Neuron (in vitro differentiated cells): Measurements from ENCODE around the gene HDAC2.
A peak's percentile ranks its signal among the peaks of the same experiment; 100 is the strongest.
"Not testable (repeated sequence)": the region's sequence is repeated elsewhere in the genome, so short reads cannot be mapped to it uniquely, and the experiment has no call there.

Source experiments
- H2AFZ ChIP-seq: one replicate; pipeline ENCODE4 v1.6.1; 2013; ENCODE audit warnings: low read depth, mild to moderate bottlenecking, inconsistent platforms, low read length, moderate library complexity
- H3K27me3 ChIP-seq: one replicate; pipeline ENCODE4 v1.6.1; 2013; ENCODE audit warnings: low read length; ENCODE audit not compliant: insufficient read depth
- H3K36me3 ChIP-seq: one replicate; pipeline ENCODE4 v1.6.1; 2013; ENCODE audit warnings: low read length; ENCODE audit not compliant: insufficient read depth
- H3K4me1 ChIP-seq: one replicate; pipeline ENCODE4 v1.6.1; 2013; ENCODE audit warnings: low read length; ENCODE audit not compliant: insufficient read depth
- H3K4me3 ChIP-seq: 2 replicates; pipeline ENCODE4 v1.5.1; 2013; ENCODE audit warnings: mild to moderate bottlenecking, low read length, moderate library complexity
- H3K9me3 ChIP-seq: one replicate; pipeline ENCODE4 v1.6.1; 2013; ENCODE audit warnings: low read length

Gene HDAC2

DNA sequence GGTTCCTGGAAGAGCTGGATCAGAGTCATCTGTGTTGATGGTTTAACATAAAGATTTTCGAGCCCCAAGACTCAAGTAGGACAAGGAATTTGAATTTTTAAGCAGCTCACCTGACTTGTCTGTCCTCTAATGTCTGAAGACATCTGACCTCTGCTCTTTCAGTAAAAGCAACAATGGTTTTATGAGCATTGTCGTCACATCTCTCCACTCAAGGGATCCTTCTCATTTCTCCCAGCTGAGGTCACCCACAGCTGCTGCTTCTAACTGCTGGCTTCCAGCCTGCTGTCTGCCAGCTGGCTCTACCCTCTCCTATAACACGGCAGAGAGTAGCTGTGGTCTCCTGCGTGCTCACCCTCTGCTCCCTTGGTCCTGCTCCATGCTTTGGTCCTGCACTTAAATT lies 24.7 kb upstream of the HDAC2 start:
- Histone ChIP-seq H3K4me3 (no peak overlapping the region), H3K36me3 (peaks cover 2% of the 10 kb centered on the region)

GRCh38 chr6:113994934-113995342 lies 24.0 kb upstream of the HDAC2 start:
- peaks cover 2% of the 10 kb centered on the region for H3K36me3 ChIP-seq
- no peaks in the 10 kb centered on the region for H3K9me3 ChIP-seq
- H2AFZ ChIP-seq = no peak overlapping the region
- H3K4me3 ChIP-seq = no peak overlapping the region
- no peaks in the 10 kb centered on the region for H3K27me3 ChIP-seq
- H3K4me1 ChIP-seq = no peaks in the 10 kb centered on the region

More for the DNA sequence above, 24.7 kb upstream of the HDAC2 start:
- Histone ChIP-seq H3K9me3 (no peaks in the 10 kb centered on the region), H2AFZ (no peak overlapping the region), H3K27me3 (no peaks in the 10 kb centered on the region), H3K4me1 (no peaks in the 10 kb centered on the region)

GRCh38 chr6:113989675-113990074 lies 18.7 kb upstream of the HDAC2 start:
- H3K4me3 ChIP-seq = no peak overlapping the region
- H3K36me3 ChIP-seq = no peaks in the 10 kb centered on the region
- H2AFZ ChIP-seq = no peak overlapping the region
- H3K27me3 ChIP-seq = no peaks in the 10 kb centered on the region
- H3K4me1 ChIP-seq = no peaks in the 10 kb centered on the region
- no peaks in the 10 kb centered on the region for H3K9me3 ChIP-seq

DNA sequence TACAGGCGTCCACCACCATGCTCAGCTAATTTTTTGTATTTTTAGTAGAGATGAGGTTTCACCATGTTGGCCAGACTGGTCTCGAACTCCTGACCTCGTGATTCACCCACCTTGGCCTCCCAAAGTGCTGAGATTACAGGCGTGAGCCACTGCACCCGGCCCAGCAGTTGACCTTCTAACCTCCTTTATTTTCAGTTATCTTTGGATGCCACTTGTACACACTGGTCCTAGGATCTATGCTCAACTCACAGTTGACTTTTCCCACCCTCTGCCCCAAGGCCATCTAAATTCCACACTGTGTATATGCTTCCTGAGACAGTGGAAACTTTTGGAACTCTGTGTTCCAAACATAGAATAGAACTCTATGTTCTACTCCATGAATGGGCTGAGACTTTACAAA lies 11.7 kb upstream of the HDAC2 start:
- not testable (repeated sequence) for H3K9me3 ChIP-seq, H3K4me3 ChIP-seq, H3K4me1 ChIP-seq, H3K36me3 ChIP-seq, H3K27me3 ChIP-seq, H2AFZ ChIP-seq

DNA sequence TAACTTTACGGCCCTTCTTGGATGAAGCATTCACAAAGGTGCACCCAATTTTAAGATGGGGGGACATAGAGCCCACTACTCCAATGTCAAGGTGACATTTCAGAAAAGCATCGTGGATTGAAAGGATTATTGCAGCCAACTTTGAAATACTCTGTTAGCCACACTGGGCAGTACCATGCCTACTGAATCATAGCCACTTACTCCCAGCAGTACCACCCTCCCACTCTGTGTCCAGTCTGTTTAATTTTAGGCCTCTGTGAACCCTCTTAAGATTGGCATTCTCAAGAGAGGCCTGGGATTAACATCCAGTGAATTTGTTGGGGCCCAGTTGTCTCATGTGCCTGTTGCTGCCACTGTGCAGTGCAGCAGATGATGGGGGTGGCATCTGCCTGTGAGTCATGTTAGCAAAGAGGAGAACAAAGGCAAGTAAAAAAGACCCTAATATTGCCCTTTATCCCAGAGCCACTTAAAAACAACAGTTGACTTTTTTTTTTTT lies 11.2 kb upstream of the HDAC2 start:
- H3K9me3 ChIP-seq = no peaks in the 10 kb centered on the region
- H2AFZ ChIP-seq = no peak overlapping the region
- no peaks in the 10 kb centered on the region for H3K36me3 ChIP-seq
- no peaks in the 10 kb centered on the region for H3K27me3 ChIP-seq
- H3K4me1 ChIP-seq = no peaks in the 10 kb centered on the region
- H3K4me3 ChIP-seq = no peak overlapping the region

DNA sequence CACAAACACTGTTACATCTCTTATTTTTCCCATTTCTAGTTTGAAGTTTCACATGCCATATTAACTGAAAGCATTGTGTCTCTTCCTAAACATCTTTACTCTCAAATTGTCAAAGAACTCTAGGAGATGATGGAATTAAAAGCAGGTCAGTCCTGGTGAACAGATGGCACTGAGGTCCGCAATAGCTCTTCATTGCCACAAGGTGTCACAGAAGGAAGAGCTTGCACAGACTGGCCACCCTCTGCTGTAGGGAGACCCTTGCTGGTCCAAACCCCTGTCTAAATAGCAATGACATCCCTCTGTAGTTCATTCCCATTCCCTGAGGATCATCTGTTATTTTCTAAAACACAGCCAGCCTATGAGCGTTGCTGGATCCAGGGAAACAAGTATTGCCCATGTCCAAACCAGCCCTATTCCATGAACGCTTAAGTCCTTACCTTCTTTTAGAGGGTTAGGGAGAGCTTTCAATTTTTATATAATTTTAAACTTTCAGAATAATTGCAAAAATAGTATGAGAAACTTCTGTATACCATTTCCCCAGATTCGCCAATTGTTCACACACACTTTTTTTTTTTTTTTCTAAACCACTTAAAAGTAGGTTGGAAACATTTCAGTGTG lies 10.1 kb upstream of the HDAC2 start:
- Histone ChIP-seq H2AFZ (no peak overlapping the region), H3K4me3 (no peak overlapping the region), H3K27me3 (no peaks in the 10 kb centered on the region), H3K9me3 (no peaks in the 10 kb centered on the region), H3K36me3 (no peaks in the 10 kb centered on the region), H3K4me1 (no peaks in the 10 kb centered on the region)

- no peaks in the 10 kb centered on the region for H3K4me1 ChIP-seq
- H3K36me3 ChIP-seq = no peaks in the 10 kb centered on the region
- no peaks in the 10 kb centered on the region for H3K9me3 ChIP-seq
- no peak overlapping the region for H3K4me3 ChIP-seq
- no peak overlapping the region for H2AFZ ChIP-seq
- H3K27me3 ChIP-seq = no peaks in the 10 kb centered on the region
These were observed 9.0 kb upstream of the HDAC2 start for GRCh38 chr6:113979937-113980336.

DNA sequence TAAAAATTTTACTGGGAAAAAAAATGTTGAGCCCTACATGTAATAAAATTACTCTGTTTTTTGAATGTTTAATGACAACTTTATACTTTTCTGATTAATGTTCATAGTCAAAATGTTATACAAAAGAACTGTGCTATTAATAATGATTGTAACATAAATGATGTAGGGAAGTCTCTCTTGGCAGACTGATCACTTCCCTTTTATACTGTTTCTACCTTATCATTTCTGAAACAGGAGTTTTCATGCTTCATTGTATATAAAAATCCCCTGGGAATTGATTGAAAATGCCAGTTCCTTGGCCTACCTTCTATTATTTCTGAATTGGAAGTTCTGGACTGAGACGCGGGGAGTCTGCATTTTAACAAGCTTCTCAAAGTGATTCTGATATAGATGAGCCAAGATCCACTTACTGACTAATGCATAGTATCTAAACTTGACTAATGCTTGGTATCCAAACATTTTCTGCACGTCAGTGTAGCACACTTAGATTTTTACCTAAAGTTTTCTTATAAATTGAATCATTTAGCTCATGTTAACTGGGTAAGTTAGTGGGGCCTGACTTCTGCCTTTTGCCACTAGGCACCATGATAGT lies 7.2 kb upstream of the HDAC2 start:
- Histone ChIP-seq H2AFZ (no peak overlapping the region), H3K27me3 (no peaks in the 10 kb centered on the region), H3K4me3 (no peak overlapping the region), H3K9me3 (no peaks in the 10 kb centered on the region), H3K36me3 (no peaks in the 10 kb centered on the region), H3K4me1 (no peaks in the 10 kb centered on the region)

DNA sequence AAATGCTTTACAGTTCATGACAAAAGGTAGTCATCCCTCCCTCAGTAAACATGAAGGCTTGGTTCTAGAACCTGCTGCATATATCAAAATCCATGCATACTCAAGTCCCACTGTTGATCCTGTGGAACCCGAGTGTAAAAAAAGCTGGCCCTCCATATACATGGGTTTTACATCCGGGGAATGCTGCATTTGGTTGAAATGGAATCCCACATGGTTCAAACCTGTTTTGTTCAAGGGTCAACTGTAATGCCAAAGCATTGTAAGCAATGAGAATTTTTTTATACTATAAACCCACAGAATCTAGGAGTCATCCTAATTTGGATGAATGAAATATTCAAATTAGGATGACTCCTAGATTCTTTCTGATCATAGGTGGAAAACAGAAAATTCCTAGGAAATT lies 5.9 kb upstream of the HDAC2 start:
- Histone ChIP-seq H3K27me3 (no peaks in the 10 kb centered on the region), H3K36me3 (no peaks in the 10 kb centered on the region), H3K4me3 (no peak overlapping the region), H3K9me3 (no peaks in the 10 kb centered on the region), H2AFZ (no peak overlapping the region), H3K4me1 (peaks cover under 1% of the 10 kb centered on the region)

- H3K4me1 ChIP-seq = peaks cover 23% of the 10 kb centered on the region
- H2AFZ ChIP-seq = no peak overlapping the region
- H3K27me3 ChIP-seq = no peaks in the 10 kb centered on the region
- H3K4me3 ChIP-seq = peak overlapping the region; percentile 72
- H3K36me3 ChIP-seq = no peaks in the 10 kb centered on the region
- H3K9me3 ChIP-seq = no peaks in the 10 kb centered on the region
These were observed 793 bp upstream of the HDAC2 start for GRCh38 chr6:113971741-113972140.

- Histone ChIP-seq H3K36me3 (no peaks in the 10 kb centered on the region), H2AFZ (peak overlapping the region; percentile 58), H3K4me3 (peak overlapping the region; percentile 72), H3K9me3 (no peaks in the 10 kb centered on the region), H3K27me3 (no peaks in the 10 kb centered on the region), H3K4me1 (peaks cover 23% of the 10 kb centered on the region)
These were observed 802 bp downstream of the HDAC2 start for GRCh38 chr6:113969888-113970804.

DNA sequence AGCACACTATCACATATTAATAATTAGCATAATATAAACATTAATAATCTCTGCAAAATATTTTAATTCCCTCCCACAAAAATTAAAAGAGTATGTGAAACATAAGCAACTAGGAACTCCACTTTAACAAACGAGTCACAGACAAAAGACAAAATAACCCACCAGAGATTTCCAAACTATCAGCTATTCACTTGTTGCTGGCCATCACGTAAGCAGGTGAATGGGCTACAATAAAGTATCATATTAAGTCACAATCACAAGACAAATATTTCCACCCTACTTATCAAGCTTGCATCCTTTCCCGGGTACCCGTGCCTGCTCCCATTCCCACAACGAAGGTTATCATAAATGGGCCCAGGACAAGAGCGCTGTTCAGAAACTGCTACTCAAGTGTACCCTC lies 2.5 kb downstream of the HDAC2 start:
- Histone ChIP-seq H3K4me1 (peaks cover 23% of the 10 kb centered on the region), H3K9me3 (no peaks in the 10 kb centered on the region), H3K36me3 (no peaks in the 10 kb centered on the region), H2AFZ (no peak overlapping the region), H3K4me3 (peak overlapping the region; percentile 72), H3K27me3 (no peaks in the 10 kb centered on the region)

- peaks cover 23% of the 10 kb centered on the region for H3K4me1 ChIP-seq
- no peaks in the 10 kb centered on the region for H3K36me3 ChIP-seq
- H3K27me3 ChIP-seq = no peaks in the 10 kb centered on the region
- no peak overlapping the region for H2AFZ ChIP-seq
- H3K4me3 ChIP-seq = peak overlapping the region; percentile 72
- no peaks in the 10 kb centered on the region for H3K9me3 ChIP-seq
These were observed 3.2 kb downstream of the HDAC2 start for GRCh38 chr6:113967777-113968176.
